H9 (cell line): ENCODE measurements around the gene ITCH. TPM values are rescaled to one million over a fixed set of nuclear protein-coding genes. Genes with fewer than 3 reads are reported as not detected.

Experiments
- DNase-seq: peaks from one replicate; pipeline ENCODE4 v3.0.0-alpha.2; 2017
- H2AFZ ChIP-seq: one replicate; pipeline ENCODE4 v1.6.1; 2013; ENCODE audit warnings: mild to moderate bottlenecking, low read length, control low read depth, moderate library complexity
- H2AK5ac ChIP-seq: 2 replicates; pipeline ENCODE4 v1.6.1; 2013; ENCODE audit warnings: low read length, control low read depth, mixed read lengths; ENCODE audit not compliant: insufficient read length
- H2BK120ac ChIP-seq: one replicate; pipeline ENCODE4 v1.6.1; 2013; ENCODE audit warnings: low read depth, mild to moderate bottlenecking, low read length, control low read depth, inconsistent platforms; ENCODE audit not compliant: poor library complexity, severe bottlenecking
- H2BK12ac ChIP-seq: 2 replicates; pipeline ENCODE4 v1.6.1; 2013; ENCODE audit warnings: low read length, control low read depth, mixed read lengths, low read depth; ENCODE audit not compliant: insufficient read length
- H2BK15ac ChIP-seq: 2 replicates; pipeline ENCODE4 v1.6.1; 2013; ENCODE audit warnings: low read depth, low read length, control low read depth
- H2BK20ac ChIP-seq: one replicate; pipeline ENCODE4 v1.6.1; 2013; ENCODE audit warnings: low read depth, mild to moderate bottlenecking, low read length, control low read depth, inconsistent platforms; ENCODE audit not compliant: poor library complexity, severe bottlenecking
- H2BK5ac ChIP-seq: 2 replicates; pipeline ENCODE4 v1.6.1; 2013; ENCODE audit warnings: low read length, control low read depth, mixed read lengths; ENCODE audit not compliant: insufficient read length
- H3K14ac ChIP-seq: 2 replicates; pipeline ENCODE4 v1.6.1; 2013; ENCODE audit warnings: low read length, control low read depth; ENCODE audit not compliant: insufficient read depth
- H3K18ac ChIP-seq: 2 replicates; pipeline ENCODE4 v1.6.1; 2013; ENCODE audit warnings: low read depth, mild to moderate bottlenecking, mixed read lengths, low read length, control low read depth; ENCODE audit not compliant: insufficient read length
- H3K23ac ChIP-seq: 2 replicates; pipeline ENCODE4 v1.6.1; 2013; ENCODE audit warnings: low read length, control low read depth, mixed read lengths, low read depth; ENCODE audit not compliant: insufficient read length
- H3K23me2 ChIP-seq: 2 replicates; pipeline ENCODE4 v1.6.1; 2013; ENCODE audit warnings: low read depth, mild to moderate bottlenecking, mixed read lengths, low read length, control low read depth; ENCODE audit not compliant: insufficient read length, poor library complexity, severe bottlenecking
- H3K27ac ChIP-seq: 2 replicates; pipeline ENCODE4 v1.5.1; 2013; ENCODE audit warnings: low read length, control low read depth, mixed read lengths, low read depth; ENCODE audit not compliant: insufficient read length
- H3K27me3 ChIP-seq: 2 replicates; pipeline ENCODE4 v1.6.1; 2013; ENCODE audit warnings: low read length, control low read depth, inconsistent platforms; ENCODE audit not compliant: insufficient read depth
- H3K4ac ChIP-seq: 2 replicates; pipeline ENCODE4 v1.6.1; 2013; ENCODE audit warnings: low read depth, mild to moderate bottlenecking, control low read depth, inconsistent platforms, low read length, moderate library complexity
- H3K4me1 ChIP-seq: 2 replicates; pipeline ENCODE4 v1.6.1; 2013; ENCODE audit warnings: low read length, control low read depth, inconsistent platforms; ENCODE audit not compliant: insufficient read depth
- H3K4me2 ChIP-seq: 2 replicates; pipeline ENCODE4 v1.6.1; 2013; ENCODE audit warnings: low read length, control low read depth, mixed read lengths; ENCODE audit not compliant: insufficient read length, insufficient read depth
- H3K56ac ChIP-seq: 2 replicates; pipeline ENCODE4 v1.6.1; 2013; ENCODE audit warnings: low read depth, mild to moderate bottlenecking, mixed read lengths, low read length, control low read depth; ENCODE audit not compliant: insufficient read length
- H3K79me1 ChIP-seq: 2 replicates; pipeline ENCODE4 v1.6.1; 2013; ENCODE audit warnings: low read depth, mild to moderate bottlenecking, moderate library complexity, low read length, control low read depth, inconsistent platforms; ENCODE audit not compliant: insufficient read depth, poor library complexity, severe bottlenecking
- H3K79me2 ChIP-seq: 2 replicates; pipeline ENCODE4 v1.6.1; 2013; ENCODE audit warnings: low read length, control low read depth, inconsistent platforms; ENCODE audit not compliant: insufficient read depth
- H3K9ac ChIP-seq: 2 replicates; pipeline ENCODE4 v1.6.1; 2013; ENCODE audit warnings: low read length, control low read depth, mixed read lengths; ENCODE audit not compliant: insufficient read length; ENCODE audit errors: extremely low read depth
- H3K9me3 ChIP-seq: one replicate; pipeline ENCODE4 v1.6.1; 2013; ENCODE audit warnings: low read depth, low read length, inconsistent platforms; ENCODE audit not compliant: control insufficient read depth
- H3T11ph ChIP-seq: one replicate; pipeline ENCODE4 v1.6.1; 2013; ENCODE audit warnings: mild to moderate bottlenecking, low read length, control low read depth, inconsistent platforms
- H4K20me1 ChIP-seq: one replicate; pipeline ENCODE4 v1.6.1; 2013; ENCODE audit not compliant: control insufficient read depth, insufficient read length, insufficient read depth
- H4K5ac ChIP-seq: 2 replicates; pipeline ENCODE4 v1.6.1; 2013; ENCODE audit warnings: low read depth, mild to moderate bottlenecking, mixed read lengths, low read length, control low read depth; ENCODE audit not compliant: insufficient read length
- H4K8ac ChIP-seq: replicated peaks from 2 replicates; pipeline ENCODE4 v1.6.1; 2013; ENCODE audit warnings: low read length, control low read depth, mixed read lengths, low read depth; ENCODE audit not compliant: insufficient read length
- H4K91ac ChIP-seq: 2 replicates; pipeline ENCODE4 v1.6.1; 2013; ENCODE audit warnings: low read depth, mild to moderate bottlenecking, moderate library complexity, mixed read lengths, low read length, control low read depth; ENCODE audit not compliant: insufficient read length
- H3K27ac Mint-ChIP-seq, 3 experiments: 2 replicates in 2 of 3; 3 replicates in 1 of 3; pipeline ENCODE4 v1.8.0; 2020 to 2021; ENCODE audit warnings: mixed read lengths in 3 of 3, mild to moderate bottlenecking in 1 of 3, moderate library complexity in 1 of 3
- H3K27me3 Mint-ChIP-seq: 2 replicates; pipeline ENCODE4 v1.8.0; 2021; ENCODE audit warnings: low read depth, mild to moderate bottlenecking, moderate library complexity, mixed read lengths
- H3K36me3 Mint-ChIP-seq, 3 experiments: 2 replicates in 2 of 3; 3 replicates in 1 of 3; pipeline ENCODE4 v1.8.0; 2020 to 2021; ENCODE audit warnings: low read depth in 3 of 3, mixed read lengths in 3 of 3; ENCODE audit not compliant: insufficient read depth in 1 of 3
- H3K4me1 Mint-ChIP-seq, 2 experiments: 2 replicates each; pipeline ENCODE4 v1.8.0; 2020; ENCODE audit warnings: mixed read lengths in 2 of 2
- H3K4me3 Mint-ChIP-seq, 2 experiments: 2 replicates in 1 of 2; 3 replicates in 1 of 2; pipeline ENCODE4 v1.8.0; 2020 to 2021; ENCODE audit warnings: mild to moderate bottlenecking in 2 of 2, mixed read lengths in 2 of 2, moderate library complexity in 1 of 2
- H3K9me3 Mint-ChIP-seq, 2 experiments: 2 replicates in 1 of 2; 3 replicates in 1 of 2; pipeline ENCODE4 v1.8.0; 2020; ENCODE audit warnings: mild to moderate bottlenecking in 2 of 2, mixed read lengths in 2 of 2, moderate library complexity in 1 of 2
- WGBS: extraction: QIAGEN DNeasy Blood & Tissue Kit; methylation state at CpG from one replicate; pipeline ENCODE4 v1.1.7; 2013; ENCODE audit warnings: missing lambda C conversion rate, low lambda C conversion rate, mixed read lengths; ENCODE audit not compliant: insufficient read length; ENCODE audit errors: extremely low coverage; 5-methylcytosine and 5-hydroxymethylcytosine counted together
- total RNA-seq: library from RNA; stranded (reverse); gene quantifications from 2 replicates; pipeline ENCODE4 v1.2.1, GENCODE V29; 2021
- TF ChIP-seq, protein P1 (sequence below): fragments of 200-600 bp; sonication (generic); conservative IDR thresholded peaks from 3 replicates; pipeline ENCODE4 v1.8.0; 2021; ENCODE audit warnings: antibody characterized with exemption, mild to moderate bottlenecking

The ITCH gene
- total RNA-seq, 1 experiment from 2014 or later, result 55.9 TPM

GRCh38 chr20:34448517-34448916, 85.4 kb downstream of the ITCH start:
- no peaks in the 10 kb centered on the region for H3K79me2 ChIP-seq
- no peak overlapping the region for H2BK12ac ChIP-seq
- Mint-ChIP-seq H3K27me3 (no peaks in the 10 kb centered on the region), H3K9me3 (no peaks in the 10 kb centered on the region), H3K4me3 (no peak overlapping the region), H3K36me3 (peaks cover 18 to 88% (median 76%) of the 10 kb centered on the region in 3 experiments; a peak in 6 of 7 replicates), H3K27ac (peak overlapping the region in 1 of 3 experiments; percentile 2; a peak in 1 of 7 replicates), H3K4me1 (no peaks in the 10 kb centered on the region)
- no peak overlapping the region for H4K5ac ChIP-seq
- no peak overlapping the region for H3K4me2 ChIP-seq
- no peak overlapping the region for H2BK5ac ChIP-seq
- TF ChIP-seq, protein P1, sequence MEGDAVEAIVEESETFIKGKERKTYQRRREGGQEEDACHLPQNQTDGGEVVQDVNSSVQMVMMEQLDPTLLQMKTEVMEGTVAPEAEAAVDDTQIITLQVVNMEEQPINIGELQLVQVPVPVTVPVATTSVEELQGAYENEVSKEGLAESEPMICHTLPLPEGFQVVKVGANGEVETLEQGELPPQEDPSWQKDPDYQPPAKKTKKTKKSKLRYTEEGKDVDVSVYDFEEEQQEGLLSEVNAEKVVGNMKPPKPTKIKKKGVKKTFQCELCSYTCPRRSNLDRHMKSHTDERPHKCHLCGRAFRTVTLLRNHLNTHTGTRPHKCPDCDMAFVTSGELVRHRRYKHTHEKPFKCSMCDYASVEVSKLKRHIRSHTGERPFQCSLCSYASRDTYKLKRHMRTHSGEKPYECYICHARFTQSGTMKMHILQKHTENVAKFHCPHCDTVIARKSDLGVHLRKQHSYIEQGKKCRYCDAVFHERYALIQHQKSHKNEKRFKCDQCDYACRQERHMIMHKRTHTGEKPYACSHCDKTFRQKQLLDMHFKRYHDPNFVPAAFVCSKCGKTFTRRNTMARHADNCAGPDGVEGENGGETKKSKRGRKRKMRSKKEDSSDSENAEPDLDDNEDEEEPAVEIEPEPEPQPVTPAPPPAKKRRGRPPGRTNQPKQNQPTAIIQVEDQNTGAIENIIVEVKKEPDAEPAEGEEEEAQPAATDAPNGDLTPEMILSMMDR, result no peak
- no peak overlapping the region for H2BK20ac ChIP-seq
- no peak overlapping the region for H2BK15ac ChIP-seq
- H3K27me3 ChIP-seq, result no peaks in the 10 kb centered on the region
- no peaks in the 10 kb centered on the region for H3K4me1 ChIP-seq
- H3K4ac ChIP-seq, result no peak overlapping the region
- no peak overlapping the region for H3K23ac ChIP-seq
- no peak overlapping the region for H2AFZ ChIP-seq
- H3K79me1 ChIP-seq, result no peaks in the 10 kb centered on the region
- no peak overlapping the region for H3K14ac ChIP-seq
- no peak overlapping the region for H3K18ac ChIP-seq
- no peak for DNase-seq
- no peak overlapping the region for H4K8ac ChIP-seq
- H3K56ac ChIP-seq, result no peak overlapping the region
- H3K27ac ChIP-seq, result no peak overlapping the region
- no CpG with 5 or more reads among the region's 1 CpG for WGBS
- H4K20me1 ChIP-seq, result no peaks in the 10 kb centered on the region
- no peak overlapping the region for H3T11ph ChIP-seq
- H3K9ac ChIP-seq, result no peak overlapping the region
- no peak overlapping the region for H2AK5ac ChIP-seq
- no peaks in the 10 kb centered on the region for H3K23me2 ChIP-seq
- no peaks in the 10 kb centered on the region for H3K9me3 ChIP-seq
- H2BK120ac ChIP-seq, result no peak overlapping the region
- H4K91ac ChIP-seq, result no peak overlapping the region
